ENCODE measurements around the gene ATP8A2.
"Not testable (repeated sequence)": the region's sequence is repeated elsewhere in the genome, so short reads cannot be mapped to it uniquely, and the experiment has no call there.

ATP8A2 gene

GRCh38 chr13:25466880-25467279 lies 95.1 kb downstream of the ATP8A2 start:
- DNase-seq = no peak

GRCh38 chr13:25468325-25469168 lies 96.8 kb downstream of the ATP8A2 start:
- DNase-seq = peak; percentile 40

GRCh38 chr13:25469169-25469525 lies 97.4 kb downstream of the ATP8A2 start:
- no peak for DNase-seq

- no peak for DNase-seq
Measured at GRCh38 chr13:25473864-25474263, 102.1 kb downstream of the ATP8A2 start.

GRCh38 chr13:25478186-25478585 lies 106.4 kb downstream of the ATP8A2 start:
- DNase-seq = no peak

- no peak for DNase-seq
Measured at GRCh38 chr13:25489238-25489637, 117.5 kb downstream of the ATP8A2 start.

- no peak for DNase-seq
Measured at GRCh38 chr13:25490236-25490635, 118.5 kb downstream of the ATP8A2 start.

GRCh38 chr13:25493931-25494640 lies 122.3 kb downstream of the ATP8A2 start:
- DNase-seq = peak; percentile 47

- DNase-seq = peak; percentile 64
Measured at GRCh38 chr13:25494698-25495411, 123.1 kb downstream of the ATP8A2 start.

GRCh38 chr13:25501231-25501630 lies 129.5 kb downstream of the ATP8A2 start:
- no peak for DNase-seq

- DNase-seq = no peak
Measured at GRCh38 chr13:25502031-25502430, 130.3 kb downstream of the ATP8A2 start.

- no peak for DNase-seq
Measured at GRCh38 chr13:25502551-25502950, 130.8 kb downstream of the ATP8A2 start.

- DNase-seq = no peak
Measured at GRCh38 chr13:25503856-25504255, 132.1 kb downstream of the ATP8A2 start.

GRCh38 chr13:25507841-25508240 lies 136.1 kb downstream of the ATP8A2 start:
- no peak for DNase-seq

GRCh38 chr13:25513060-25513459 lies 141.3 kb downstream of the ATP8A2 start:
- DNase-seq = not testable (repeated sequence)

GRCh38 chr13:25518441-25518840 lies 146.7 kb downstream of the ATP8A2 start:
- no peak for DNase-seq

GRCh38 chr13:25525884-25526283 lies 154.1 kb downstream of the ATP8A2 start:
- DNase-seq = no peak

GRCh38 chr13:25528266-25528665 lies 156.5 kb downstream of the ATP8A2 start:
- DNase-seq = no peak

- no peak for DNase-seq
Measured at GRCh38 chr13:25529425-25529824, 157.7 kb downstream of the ATP8A2 start.

- no peak for DNase-seq
Measured at GRCh38 chr13:25538276-25538675, 166.5 kb downstream of the ATP8A2 start.

- no peak for DNase-seq
Measured at GRCh38 chr13:25541434-25542123, 169.8 kb downstream of the ATP8A2 start.

- not testable (repeated sequence) for DNase-seq
Measured at GRCh38 chr13:25548991-25549390, 177.2 kb downstream of the ATP8A2 start.

- no peak for DNase-seq
Measured at GRCh38 chr13:25561812-25562211, 190.0 kb downstream of the ATP8A2 start.
